GM12891 (cell line): Measurements from ENCODE around the gene HOXC9.

Experiments used
- POLR2A ChIP-seq: IDR thresholded peaks from 2 replicates; pipeline ENCODE4 v1.6.1; 2011; ENCODE audit warnings: low read depth, low read length, control low read depth
- POLR2AphosphoS5 ChIP-seq: IDR thresholded peaks from 2 replicates; pipeline ENCODE4 v1.6.1; 2011; ENCODE audit warnings: low read depth, low read length, control low read depth

DNA sequence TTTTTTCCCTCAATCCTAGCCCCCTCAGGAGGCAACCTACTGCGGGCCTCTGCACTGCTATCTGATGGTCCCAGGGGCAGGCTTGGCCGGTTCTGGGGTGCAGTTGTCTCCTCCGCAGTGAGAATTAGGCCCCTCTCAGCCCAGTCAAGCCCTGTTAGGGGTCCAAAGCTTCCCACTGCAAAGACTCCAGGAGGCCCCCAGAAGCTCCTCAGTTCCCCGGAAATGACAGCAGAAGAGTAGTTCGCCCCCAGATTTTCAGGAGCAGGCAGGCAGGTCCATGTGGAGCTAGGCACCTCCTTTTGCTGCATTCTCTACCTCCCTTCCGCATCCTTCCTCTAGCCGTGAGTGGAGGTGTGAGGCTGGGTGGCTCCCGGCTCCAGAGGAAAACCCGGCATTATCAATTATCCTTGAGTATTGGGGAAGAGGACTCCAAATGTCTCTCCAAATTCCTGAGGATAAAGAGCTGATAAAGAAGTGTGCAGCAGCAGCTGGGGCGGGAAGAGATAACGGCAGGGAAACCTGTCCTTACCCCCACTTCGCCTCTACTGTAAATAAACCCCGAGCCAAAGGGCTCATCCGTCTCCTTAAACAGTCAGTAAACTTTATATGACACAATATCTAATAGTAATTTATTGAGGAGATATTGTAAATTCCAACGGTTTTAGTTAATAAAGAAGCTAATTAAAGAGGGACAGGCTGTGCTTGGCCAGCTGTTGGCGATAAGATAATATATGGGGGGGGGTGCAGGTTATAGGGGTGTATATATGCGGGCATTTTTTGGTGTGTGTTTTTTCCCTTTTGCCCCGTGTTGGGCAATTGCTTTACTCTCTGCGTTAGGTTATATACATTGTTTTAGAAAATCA lies 45.9 kb upstream of the HOXC9 start:
- TF ChIP-seq POLR2AphosphoS5 (no peak), POLR2A (no peak)
